Right renal pelvis (tissue), 4 donors: ENCODE data around the gene KCNMA1. TPM values are rescaled to one million over a fixed set of nuclear protein-coding genes. Genes with fewer than 3 reads are reported as not detected.
"Not testable (repeated sequence)": the region's sequence is repeated elsewhere in the genome, so short reads cannot be mapped to it uniquely, and the experiment has no call there.

ENCODE experiments used
- DNase-seq, 4 donors: peaks; one replicate each; pipeline ENCODE4 v3.0.0-alpha.2; 2013; ENCODE audit warnings: low read depth in 4 of 4, low spot score in 3 of 4, missing footprints in 1 of 4
- polyA plus RNA-seq, 4 donors: library from polyadenylated mRNA; unstranded; fragments of 120-200 nt; gene quantifications; one replicate each; pipeline ENCODE4 v1.2.1, GENCODE V29; 2013; ENCODE audit not compliant: insufficient read length in 4 of 4

Gene KCNMA1
- 1 to 10 TPM; 2.9 to 4.8 (median 3.8) TPM for polyA plus RNA-seq

DNA sequence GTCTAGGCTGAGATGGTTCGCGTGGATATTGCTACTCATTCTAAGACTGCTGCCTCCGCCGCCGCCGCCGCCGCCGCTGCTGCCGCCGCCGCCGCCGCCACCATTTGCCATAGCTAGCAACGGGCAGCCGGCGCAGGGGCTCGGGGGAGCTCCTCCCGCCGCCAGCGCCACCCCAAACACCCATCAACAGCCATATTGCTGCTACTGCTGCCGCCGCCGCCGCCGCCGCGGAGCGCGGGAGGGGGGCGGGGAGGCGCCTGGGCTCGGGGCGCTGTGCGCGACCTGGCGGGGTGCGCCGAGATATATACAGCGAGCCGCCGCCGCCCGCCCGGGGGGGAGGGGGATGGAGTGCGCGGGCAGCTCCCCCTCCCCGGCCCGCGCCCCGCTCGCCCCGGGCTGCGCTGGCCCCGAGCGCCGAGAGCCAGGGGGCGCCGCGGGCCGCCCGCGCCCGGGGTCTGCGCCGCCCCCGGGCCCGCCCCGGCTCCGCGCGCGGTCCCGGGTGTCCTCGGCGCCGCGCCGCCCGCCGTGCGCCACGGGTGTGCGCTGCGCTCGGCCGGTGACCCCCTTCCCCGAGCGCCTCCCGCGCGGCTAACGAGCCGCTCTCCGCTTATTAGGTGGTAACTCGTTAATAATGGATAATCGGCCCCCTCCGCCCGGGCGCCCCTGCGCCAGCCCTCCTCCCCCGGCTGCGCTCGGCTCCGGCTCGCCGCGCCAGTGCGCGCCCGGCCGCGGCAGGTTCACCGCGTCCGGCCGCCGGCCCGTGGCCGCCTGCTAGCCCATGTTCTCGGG is at the start of gene KCNMA1:
KCNMA1 (minus strand) TSS at position 277 of the 789 bp plus-strand sequence.
- DNase-seq = no peak

DNA sequence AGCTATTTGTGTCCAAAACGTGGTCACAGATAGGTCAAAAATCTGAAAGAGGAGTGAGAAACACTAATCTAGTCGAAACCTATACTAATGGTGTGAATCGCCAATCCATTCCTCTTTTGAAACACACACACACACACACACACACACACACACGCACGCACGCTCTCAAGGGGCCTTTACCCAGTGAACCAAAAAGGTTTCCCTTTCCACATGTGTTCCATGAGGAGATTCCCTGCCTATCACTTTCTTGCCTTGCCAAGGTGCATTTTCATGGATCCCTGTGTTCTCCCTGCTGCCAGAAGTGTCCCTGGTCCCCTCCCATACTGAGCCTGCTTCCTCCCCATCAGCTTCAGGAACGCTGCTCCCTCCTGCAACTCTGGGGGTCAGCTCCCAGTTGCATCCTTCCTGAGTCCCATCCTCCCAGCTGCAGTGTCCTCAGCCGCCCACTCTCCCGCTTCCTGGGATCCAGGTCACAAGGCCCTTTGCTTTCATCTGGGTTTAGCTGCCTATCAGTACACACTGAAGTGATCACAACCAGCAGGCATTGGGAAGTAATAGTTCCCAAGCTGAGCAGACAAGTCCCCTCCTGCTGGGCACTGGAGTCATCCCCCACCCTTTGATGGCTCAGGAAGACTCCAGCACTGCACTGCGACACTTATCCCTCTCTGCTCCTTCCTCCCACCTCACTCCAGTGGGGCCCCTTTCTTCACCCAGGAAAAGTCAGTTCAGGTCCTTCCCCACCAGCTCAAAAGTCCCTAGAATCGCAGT is 49.2 kb upstream of the KCNMA1 start:
- no peak for DNase-seq

DNA sequence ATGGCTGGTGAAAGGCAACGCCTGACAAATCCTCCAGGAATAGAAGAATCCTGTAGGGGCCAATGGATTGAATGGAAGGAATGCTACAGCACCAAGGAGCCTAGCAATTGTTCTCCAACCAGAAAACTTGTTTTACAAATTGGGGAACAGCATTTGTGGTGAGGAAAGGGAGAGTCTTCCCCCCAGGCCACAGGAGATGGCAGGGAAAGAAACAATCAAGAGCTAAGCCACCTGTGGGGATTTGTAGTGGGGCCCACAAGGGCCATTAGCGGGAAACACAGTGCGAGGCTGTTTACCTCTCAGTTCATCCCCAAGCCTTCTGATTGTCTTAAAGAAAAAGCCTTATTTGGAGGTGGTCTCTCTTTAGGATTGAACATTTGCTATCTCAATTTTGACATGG is 48.5 kb upstream of the KCNMA1 start:
- DNase-seq = no peak

DNA sequence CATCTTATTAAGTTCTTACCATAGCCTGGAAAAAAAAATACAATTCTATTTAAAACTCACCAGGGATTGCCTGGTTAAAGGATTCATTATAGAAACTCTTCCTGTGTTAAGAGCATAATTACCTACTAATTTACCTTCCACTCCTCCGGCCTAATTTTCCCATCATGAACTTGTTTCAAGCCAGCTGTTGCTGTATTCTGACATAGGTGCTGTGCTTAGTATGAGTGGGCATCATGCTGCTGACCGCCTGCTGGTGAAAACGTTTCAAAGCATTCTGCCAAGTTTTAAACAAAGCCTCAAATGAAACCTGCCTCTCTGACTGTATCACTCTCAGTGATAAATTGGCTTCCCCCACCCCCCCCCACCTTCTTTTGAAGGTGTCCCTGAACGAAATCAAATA is 47.8 kb upstream of the KCNMA1 start:
- no peak for DNase-seq

DNA sequence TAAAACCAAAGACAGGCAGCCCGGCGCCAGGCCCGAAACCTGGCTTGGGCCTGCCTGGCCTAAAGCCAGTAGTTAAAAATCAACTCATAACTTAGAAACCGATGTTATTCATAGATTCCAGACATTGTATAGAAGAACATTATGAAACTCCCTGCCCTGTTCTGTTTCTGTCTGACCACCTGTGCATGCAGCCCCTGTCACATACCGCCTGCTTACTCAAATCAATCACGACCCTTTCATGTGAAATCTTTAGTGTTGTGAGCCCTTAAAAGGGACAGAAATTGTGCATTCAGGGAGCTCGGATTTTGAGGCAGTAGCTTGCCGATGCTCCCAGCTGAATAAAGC is 45.5 kb upstream of the KCNMA1 start:
- DNase-seq = not testable (repeated sequence)

DNA sequence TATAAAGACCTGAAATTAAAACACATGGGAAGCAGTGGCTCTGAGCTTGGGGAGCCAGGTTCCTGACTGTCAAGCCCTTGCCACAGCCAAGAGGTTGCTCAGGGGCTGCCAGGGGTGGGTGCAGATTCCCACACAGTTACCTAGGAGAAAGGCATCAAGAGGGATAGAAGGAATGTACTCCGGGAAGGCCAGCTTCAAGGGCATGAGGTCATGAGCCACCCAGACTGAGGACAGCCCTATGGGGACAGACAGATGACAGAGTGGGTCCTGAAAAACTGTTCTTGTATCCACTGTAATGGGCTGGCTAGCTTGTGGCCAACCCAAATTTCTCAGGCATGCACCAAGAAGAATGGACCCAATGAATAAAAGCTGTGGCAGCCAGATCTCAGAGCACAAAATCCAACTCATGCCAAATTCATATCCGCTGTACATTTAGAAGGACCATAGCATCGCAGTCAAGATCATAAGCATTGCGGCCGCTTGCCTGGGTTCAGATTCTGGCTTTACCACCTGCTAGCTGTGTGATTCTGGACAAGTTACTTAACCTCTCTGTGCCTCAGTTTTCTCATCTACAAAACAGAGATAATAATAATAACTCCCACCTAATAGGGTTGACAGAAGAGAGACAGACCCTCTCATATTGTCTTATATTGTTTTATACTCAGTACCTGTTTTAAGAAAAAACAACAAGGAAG is 44.9 kb upstream of the KCNMA1 start:
- no peak for DNase-seq

DNA sequence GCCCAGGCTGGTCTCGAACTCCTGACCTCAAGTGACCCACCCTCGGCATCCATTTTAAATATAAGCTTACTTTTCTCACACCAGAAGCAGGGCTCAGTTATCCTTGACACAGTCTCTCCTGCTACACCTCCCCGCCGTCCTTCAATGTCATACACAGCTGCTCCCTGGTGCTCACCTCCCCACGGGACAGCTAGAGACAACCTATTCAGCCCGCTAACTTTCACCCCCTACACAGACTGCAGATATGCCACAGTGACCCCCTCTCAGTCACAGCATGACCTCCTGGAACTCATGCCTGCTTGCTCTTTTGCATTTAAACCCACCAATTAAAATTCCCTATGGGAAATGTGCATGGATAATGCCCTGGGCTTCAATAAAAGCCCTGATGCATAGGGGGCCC is 44.2 kb upstream of the KCNMA1 start:
- DNase-seq = no peak

DNA sequence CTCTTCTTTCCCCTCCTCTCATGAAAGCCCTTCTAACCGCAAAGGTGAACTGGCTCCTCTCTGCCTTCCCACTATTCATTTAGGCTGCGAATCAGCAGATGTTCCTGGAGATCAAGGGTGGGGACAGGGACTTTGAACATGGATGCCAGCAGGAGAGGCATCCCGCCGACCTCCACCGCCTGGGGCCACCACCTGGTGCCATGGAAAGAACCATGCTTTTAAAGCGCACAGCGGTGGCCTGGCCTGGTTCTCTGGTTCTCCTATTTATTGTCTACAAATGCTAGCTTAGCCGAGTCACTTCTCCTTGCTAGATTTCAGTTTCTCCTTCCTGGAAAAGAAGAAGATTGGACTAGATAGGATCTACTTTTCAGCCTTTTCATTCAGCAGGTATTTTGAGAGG is 43.2 kb upstream of the KCNMA1 start:
- no peak for DNase-seq

DNA sequence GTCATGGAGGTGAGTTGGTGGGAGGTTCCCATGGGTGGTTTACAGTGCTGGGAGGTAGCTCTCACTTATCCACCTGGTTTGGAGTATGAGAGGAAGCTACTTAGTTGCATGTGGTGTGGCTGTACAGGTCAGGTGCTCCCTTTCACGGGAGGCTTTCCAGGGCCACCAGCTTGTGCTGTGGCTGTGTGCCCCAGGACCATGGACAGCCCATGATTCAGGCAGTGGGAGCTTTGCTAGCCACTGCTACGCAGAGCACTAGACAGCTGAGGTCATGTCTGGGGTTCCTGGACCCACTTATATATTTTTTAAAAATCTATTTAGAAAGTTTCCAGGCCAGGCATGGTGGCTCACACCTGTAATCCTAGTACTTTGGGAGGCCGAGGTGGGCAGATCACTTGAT is 42.5 kb upstream of the KCNMA1 start:
- no peak for DNase-seq

DNA sequence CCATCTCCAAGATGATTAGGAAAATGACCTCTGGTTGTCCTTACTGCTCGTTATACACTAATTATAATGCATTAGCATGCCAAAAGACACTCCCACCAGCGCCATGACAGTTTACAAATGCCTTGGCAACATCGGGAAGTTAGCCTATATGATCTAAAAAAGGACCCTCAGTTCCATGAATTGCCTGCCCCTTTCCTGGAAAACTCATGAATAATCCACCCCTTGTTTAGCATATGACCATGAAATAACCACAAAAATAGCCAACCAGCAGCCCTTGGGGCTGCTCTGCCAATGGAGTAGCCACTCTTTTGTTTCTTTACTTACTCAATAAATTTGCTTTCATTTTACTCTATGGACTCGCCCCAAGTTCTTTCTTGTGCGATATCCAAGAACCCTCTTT is 41.6 kb upstream of the KCNMA1 start:
- DNase-seq = no peak

DNA sequence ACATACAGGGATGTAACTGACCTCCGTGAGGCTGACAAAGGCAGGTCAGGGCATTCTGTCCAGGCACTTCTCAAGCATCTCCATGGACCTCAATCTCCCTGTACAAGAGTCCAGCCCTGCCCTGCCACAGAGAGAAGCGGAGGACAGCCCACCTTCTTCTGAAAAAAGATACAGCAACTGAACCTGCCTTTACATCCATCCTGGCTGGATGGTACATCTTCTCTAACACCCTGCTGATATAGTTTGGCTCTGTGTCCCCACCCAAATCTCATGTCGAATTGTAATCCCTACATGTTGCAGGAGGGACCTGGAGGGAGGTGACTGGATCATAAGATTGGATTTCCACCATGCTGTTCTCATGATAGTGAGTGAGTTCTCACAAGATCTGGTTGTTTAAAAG is 40.5 kb upstream of the KCNMA1 start:
- DNase-seq = no peak

DNA sequence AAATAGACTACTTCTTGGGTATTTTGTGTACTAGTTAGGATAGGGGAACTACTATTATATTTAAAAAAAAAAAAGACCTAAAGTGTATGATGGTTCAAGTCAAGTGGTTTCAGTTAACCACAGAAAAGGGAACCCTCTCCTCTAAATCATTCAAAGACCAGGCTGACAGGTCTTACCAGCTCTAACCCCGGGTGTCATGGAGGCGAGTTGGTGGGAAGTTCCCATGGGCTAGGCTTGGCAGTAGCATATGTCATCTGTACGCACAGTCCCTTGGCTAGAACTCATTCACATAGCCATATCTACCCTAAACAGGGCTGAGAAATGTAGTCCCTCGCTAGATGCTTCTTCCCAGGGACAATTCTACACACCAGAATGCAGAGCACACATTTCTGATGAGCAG is 37.7 kb upstream of the KCNMA1 start:
- DNase-seq = no peak

DNA sequence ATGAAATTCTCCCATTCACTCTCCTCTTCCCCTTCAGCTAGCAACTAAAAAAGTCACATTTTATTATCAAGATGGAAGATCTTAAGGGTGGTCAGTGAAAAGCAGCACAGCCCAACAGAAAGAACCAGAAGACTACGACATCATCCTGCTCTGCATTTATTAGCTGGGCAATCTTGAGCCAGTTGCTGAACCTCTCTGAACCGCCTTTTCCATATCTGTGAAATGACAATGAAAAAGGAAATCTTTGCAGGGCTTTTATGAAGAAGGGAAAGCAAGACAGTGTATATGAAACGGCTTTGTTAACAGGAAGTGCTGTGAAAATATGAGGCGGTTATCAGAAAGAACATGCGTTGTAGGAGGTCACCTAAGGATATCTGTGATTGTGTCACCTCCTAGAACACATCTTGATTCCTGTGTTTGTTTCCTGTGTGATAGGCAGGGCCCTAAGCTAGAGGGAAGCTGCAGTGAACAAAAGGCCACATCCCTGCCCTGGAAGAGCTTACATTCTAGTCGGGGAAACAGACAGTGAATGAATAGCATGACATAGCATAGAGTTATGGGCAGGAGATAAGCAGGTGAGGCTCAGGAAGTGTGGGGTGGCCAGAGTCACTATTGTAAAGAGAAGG is 36.0 kb upstream of the KCNMA1 start:
- DNase-seq = no peak

DNA sequence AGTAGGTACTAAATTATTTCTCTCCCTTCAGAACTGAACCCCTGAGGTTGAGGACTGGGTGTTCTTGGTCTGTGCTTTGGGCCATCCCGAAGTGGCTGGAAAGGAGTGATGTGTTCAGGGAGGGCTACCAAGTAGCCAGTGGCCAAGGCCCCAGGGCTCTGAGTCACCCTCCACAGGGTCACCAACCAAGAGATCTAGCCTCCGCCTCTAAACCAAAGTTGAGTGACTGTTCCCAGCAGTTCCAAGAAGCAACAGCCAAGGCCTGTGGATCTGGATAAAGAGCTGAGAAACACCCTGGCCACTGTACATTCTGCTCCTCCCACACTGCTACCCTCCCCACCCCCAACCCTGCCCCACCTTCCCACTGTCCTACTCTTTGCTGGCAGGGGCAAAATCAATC is 35.5 kb upstream of the KCNMA1 start:
- DNase-seq = no peak

DNA sequence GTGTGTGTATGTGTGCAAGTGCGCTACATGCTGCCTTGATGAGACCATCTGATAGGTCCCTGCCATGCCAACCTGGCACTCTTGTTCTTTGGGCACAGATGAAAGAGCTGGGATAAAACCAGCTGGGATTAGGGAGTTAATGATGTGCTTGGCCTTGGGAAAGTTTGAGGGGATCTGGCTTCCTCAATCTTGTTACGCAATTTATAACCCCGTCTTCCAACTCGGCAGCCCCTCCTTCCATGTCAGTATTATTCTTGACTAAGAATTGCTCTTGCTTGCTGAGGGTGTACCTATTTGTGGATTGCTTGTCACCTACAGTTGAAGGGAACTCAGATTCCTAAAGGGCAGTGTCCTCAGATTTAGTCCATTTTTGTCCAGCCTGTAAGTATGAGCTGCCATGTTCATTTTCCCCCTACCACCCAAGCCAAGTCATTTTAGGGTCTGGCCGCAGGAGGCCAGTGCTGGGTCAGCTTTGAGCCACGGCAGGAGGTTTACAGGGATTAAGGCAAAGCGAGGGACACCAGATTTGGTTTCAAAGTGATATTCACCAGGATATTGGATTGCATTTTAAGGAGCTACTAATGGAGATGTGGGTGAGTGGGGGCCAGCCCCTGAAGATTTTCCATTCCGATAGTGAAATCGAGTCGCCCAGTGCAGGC is 34.1 kb upstream of the KCNMA1 start:
- no peak for DNase-seq

DNA sequence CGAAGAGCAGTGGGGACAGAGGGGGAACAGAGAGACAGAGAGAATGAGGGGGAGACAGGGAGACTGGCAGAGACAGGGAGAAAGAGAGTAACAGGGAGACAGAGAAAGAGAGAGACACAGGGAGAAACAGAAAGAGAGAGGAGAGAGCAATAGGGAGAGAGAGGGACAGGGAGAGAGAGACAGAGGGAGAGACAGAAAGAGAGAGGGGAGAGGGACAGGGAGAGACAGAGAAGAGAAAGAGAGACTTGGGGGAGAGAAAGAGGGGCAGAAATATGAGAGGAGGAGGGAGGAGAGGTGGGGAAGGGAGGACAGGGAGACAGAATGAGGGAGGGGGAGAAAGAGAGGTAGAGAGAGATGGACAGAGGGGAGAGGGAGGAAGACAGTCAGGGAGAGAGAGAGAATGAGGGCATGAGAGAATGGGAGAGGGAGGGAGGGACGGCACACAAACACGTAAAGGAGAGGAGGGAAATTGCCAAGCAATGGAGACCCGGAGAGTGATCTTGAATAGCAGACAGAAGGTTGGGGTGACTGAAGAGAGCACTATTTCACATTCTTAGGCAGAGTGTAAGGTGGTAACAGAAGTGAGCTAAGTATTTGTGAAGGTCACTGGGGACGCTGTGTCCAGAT is 33.3 kb upstream of the KCNMA1 start:
- no peak for DNase-seq

DNA sequence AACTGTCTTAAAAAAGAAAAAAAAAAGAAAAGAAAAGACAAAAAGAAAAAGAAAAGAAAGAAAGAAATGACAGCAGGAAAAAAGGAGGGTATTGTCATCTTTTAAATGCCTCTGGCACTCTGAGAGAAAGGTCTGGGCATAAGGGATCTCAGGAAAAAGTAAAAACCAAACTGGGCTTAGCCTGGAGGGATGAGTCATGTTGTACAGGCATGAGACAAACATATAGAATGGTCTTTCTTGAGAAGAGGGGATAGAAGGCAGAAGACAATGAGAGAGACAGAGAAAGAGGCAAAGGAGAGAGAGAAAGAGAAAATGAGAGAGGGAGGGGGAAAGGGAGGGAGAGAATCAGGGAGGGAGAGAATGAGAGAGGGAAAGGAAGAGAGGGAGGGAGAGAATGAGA is 32.3 kb upstream of the KCNMA1 start:
- no peak for DNase-seq

DNA sequence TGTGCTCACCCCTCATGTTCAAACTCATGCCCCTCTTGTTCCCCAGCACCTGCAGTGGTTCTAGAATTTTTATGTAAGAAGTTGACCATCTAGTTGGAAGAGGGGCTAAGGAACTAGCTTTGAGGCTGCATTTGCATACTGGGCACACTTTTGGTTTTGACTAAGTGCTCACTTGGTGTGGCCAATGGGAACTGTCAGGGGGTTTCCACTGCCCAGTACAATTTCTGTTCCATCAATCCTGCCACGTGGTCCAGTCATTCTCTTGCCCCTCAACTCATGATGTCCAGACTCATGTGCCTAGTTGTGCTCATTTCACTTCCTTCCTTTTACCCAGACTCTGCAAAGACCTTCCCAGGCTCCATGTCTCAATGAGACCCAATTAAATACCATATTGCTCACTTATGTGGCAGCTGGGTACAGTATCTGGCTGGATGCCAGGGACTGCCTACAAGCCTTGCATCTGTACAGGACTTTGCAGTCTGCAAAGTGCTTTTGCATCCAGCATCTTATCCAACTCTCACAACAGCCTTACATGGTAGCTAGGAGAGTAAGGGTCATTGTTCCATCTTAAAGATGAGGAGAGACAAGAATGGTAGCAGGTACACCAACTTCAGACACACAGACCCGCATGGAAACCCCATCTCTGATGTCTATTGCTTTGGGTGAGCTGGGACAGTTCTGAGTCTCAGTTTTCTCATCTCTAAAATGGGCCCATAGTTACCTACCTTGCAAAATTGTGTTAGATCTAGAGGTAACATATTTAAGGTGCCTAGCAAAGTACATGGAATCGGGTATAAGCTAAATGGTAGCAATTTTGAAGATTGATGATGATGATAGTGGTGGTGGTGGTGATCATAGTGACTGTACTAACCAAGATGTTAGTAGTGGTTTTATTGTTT is 30.1 kb upstream of the KCNMA1 start:
- DNase-seq = no peak

DNA sequence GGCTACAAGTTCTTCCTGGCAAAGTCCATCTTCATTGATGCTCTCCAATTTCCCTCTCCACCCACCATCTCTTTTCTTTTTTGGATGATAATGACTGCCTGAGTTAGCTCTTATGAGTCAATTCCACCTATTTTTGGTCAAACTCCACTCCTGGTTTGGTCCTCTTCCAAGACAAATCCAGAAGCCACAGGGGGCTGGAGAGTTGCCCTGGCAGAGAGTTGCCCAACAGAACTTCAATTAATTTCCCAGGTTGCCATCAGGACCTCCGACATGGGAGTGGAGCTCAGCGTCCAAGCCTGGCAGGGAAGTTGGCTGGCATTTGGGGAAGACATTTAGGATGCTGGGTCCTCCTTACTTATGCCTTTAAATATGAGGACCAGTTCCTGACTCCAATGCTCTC is 29.2 kb upstream of the KCNMA1 start:
- no peak for DNase-seq
